Activated CD4-positive, alpha-beta T cell treated with anti-CD3 and anti-CD28 coated beads for 4 hours (primary cell): ENCODE data around the gene DPP6.
"Not testable (repeated sequence)": the region's sequence is repeated elsewhere in the genome, so short reads cannot be mapped to it uniquely, and the experiment has no call there.

ENCODE experiments used
- DNase-seq, 2 donors: peaks; one replicate each; pipeline ENCODE4 v3.0.0-alpha.2; 2020

DPP6 gene

GRCh38 chr7:154631162-154631561 is 579.0 kb downstream of the DPP6 start:
- DNase-seq = no peak

GRCh38 chr7:154633641-154634040 is 581.4 kb downstream of the DPP6 start:
- DNase-seq = no peak

DNA sequence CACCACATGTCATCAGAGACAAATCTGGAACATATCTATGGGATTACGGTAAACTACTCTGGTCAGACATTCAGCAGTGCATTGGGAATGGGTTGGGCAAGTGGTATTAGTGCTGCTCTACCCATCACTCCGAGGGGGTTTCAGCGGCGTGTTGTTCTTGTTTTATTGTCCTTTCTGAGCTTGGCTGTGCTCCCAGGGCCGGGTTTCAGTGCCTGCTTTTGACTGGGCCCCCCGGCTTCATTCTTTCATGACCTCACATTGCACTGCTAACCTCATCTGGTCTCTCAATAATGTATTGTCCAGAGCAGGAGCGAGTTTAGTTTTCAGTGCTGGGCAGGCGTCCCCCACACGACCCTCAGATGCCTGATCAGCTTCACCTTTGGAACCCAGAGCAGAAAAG is 586.1 kb downstream of the DPP6 start:
- DNase-seq = no peak

DNA sequence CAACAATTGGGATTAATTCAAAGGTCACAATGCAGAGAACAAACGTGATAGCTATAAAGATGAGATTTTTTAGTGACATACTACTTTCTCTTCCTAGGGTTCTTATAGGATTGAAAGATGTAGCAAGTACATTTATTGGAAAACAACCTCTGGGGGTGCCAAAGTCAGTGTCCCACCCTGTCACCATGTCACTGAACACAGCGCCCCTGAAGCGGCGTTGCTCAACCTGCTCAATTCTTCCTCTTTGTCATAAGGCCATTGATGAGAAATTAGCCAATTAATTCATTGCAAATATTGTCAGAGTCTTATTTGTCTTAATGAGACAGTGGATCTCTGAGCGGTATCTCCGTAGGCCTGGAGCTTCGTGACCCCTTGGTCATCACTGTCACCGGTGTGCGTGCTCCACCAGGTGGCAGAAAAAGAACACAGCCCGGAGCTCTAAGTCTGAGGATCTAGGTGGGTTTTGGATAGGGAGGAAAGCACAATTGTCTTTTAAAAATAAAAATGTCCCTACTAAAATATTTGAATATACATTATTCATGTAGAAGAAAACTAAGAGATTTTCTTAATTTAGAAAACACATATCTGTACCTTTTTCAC is 588.2 kb downstream of the DPP6 start:
- no peak for DNase-seq

- DNase-seq = no peak
Measured at GRCh38 chr7:154640917-154641316, 588.7 kb downstream of the DPP6 start.

DNA sequence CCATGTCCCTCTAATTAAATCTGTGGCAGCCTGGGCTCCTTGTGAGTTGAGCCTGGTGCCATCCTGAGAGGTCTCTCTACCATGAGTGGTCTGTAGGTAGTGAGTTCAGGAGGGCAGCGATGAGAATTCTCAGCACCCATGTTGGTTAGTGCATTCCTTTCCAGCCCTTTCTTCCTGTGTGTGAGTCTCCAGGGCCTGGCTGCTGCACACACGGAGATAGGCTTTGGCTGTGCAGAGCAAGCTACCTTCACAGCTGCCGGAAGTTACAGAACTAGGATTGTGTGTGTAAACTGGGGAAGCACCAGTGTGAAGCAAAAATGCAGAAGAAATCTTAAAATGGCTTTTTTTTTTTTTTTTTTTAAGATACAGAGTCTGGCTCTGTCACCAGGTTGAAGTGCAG is 592.2 kb downstream of the DPP6 start:
- no peak for DNase-seq

DNA sequence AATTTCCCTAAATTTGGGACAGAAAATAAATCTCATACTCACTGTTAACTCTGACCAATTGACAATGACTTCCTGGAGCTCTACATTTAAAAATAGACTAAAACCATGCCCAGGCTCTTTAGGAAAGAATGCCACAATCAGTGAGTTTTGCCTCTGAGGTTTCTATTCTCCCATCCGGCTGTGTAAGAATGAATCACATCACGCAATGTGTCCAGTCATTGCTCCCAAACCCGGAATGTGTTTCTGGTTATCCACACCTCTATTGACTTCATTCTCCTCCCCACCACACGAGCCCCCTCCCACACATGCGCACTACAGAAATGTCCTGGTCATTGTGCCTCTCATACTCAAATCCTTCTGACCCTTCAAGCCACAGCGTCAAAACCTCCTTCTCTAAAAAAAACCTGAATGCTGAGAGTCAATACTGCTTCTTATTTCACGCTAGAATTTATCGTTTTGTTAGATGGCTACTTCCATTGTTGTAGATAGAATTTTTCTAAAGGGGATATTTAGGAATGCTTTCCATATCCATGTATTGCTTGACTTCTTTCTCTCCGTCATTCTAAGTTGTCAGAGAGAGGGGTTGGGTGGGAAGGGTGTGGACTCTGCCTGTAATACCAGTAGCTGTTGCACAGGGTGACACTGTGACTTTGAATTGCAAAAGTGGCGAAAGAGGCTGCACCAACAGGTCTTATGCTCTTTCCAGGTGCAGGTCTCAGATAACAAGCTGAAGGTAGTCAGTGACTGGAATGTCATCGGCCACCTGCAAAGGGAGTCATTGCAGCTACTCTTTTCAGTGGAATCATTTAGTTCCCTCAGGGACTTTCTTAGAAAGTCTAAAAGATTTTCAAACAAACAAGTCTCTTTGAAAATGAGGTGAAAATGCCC is 594.2 kb downstream of the DPP6 start:
- no peak for DNase-seq

DNA sequence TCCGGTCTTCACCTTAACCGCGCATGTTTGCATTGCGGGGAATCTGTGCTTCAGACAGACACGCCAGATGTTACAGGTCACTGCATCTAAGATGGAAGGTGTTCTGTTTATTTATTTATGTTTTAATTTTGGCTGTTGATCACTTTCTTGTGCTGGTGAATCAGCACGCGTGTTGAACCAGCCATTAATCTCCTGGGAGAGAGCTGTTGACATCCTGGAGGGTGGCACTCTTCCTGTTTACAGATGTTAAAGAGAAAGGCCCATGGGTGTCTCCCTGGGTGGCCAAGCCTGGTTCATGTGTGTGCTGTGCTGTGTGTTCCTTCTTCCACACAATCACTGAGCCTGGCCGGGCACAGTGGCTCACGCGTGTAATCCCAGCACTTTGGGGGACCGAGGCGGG is 595.4 kb downstream of the DPP6 start:
- no peak for DNase-seq

DNA sequence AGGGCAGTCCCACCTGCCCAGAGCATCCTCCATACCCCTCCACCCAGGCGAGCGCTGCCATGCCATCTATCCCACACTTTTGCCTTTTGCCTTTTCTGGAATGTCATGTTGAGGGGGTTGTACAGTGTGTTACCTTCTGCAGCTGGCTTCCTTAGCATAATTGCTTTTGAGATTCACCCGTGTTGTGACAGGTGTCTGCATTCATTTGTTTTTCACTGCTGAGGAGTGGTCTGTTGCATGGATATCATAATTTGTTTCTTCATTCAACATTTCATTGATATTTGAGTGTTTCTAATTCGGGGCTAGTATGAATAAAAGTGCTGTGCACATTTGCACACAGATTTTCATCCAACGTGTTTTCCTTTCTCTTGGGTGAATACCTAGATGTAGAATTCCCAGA is 596.8 kb downstream of the DPP6 start:
- DNase-seq = no peak

DNA sequence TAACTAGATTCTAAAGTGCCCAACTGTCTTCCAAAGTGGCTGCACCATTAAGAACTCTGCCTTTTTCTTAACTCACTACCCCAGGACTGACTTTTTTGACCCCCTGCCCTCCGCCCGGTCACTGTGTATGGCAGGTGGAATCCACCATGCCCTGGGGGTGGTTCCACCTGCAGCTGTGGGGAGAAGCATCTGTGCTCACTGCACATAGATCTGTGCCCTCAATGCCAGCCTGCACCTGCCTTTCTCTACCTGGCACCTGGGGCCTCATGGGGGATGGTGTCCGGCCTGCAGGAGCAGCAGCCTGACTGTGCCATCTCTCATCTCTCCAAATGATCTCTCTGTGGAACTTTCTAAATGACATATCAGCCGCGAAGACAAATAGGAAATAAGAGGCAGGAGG is 597.2 kb downstream of the DPP6 start:
- no peak for DNase-seq

DNA sequence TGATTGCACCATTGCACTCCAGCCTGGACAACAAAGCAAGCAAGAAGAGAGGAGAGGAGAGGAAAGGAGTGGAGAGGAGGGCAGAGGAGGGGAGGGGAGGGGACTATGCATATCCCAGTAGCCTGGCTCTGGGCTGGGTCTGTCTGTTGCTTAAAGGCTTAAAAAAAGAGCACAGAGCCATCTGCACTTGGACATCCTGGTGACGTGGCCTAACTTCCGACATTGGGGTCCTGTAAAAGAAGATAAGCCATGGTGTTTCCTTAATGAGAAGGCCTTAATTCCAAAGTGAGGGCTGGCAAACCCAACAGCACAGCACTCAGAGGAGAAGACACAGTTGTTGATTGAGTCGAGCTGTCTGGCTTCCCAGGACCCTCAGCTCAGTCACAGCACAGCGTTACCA is 598.1 kb downstream of the DPP6 start:
- no peak for DNase-seq

DNA sequence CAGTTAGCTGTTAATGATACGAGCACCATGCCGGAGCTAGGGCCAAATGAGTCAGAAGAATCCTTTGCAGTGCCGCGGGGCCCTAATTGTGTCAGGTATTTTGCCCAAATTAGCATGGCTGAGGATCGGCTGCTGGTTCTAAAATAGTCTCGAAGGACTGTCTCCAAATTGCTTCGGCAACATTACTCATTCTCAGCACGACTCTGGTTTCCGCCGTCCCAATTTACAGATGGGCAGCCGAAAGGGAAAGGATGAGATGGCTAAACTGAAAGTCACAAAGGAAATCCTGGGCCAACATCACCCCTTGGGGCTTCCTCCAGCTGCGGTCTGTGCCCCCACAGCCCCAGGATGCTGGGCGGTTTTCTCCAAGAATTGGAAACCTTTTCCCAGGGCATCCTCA is 599.3 kb downstream of the DPP6 start:
- no peak for DNase-seq

GRCh38 chr7:154652564-154652963 is 600.4 kb downstream of the DPP6 start:
- no peak for DNase-seq

DNA sequence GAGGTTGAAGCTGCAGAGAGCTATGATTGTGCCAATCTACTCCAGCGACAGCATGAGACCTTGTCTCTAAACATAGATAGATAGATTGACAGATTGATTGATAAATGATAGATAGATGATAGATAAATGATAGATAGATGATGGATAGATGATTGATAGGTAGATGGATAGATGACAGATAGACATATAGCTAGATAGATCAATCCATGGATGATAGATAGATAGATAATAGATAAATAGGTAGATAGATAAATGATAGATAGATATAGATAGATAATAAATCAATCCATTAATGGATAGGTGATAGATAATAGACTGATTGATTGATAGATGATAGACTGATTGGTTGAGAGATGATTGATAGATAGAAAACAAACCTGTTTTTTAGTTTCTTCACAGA is 601.1 kb downstream of the DPP6 start:
- no peak for DNase-seq

DNA sequence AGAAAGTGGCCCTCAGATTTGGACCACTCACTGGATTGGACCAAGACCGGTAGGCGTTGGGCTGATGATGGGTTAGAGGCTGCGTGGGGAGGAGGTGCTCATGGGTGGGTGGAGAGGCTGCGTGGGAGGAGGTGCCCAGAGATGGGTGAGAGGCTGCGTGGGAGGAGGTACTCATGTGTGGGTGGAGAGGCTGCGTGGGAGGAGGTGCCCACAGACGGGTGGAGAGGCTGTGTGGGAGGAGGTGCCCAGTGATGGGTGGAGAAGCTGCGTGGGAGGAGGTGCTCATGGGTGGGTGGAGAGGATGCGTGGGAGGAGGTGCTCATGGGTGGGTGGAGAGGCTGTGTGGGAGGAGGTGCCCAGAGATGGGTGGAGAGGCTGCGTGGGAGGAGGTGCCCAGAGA is 604.4 kb downstream of the DPP6 start:
- no peak for DNase-seq

- no peak for DNase-seq
Measured at GRCh38 chr7:154666768-154667167, 614.6 kb downstream of the DPP6 start.

- no peak for DNase-seq
Measured at GRCh38 chr7:154672659-154673415, 620.6 kb downstream of the DPP6 start.

DNA sequence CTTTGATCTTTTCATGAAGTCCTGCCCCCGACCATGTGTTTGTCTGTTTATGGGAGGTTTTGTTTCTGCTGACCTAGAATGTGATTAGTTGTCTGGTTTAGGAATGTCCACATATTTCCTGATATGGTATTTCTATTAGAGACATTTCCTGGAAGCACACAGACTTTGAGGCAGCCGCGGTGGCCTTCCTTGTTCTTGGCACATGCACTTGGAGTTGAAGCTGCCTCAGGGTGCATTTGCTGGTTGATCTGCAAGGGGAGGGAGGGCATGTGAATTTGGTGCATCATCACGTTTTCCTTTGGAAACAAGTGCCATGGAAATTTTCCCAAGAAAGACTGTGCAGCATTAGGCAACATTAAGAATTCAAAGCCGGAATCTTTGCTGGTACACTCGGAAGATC is 622.0 kb downstream of the DPP6 start:
- DNase-seq = no peak

DNA sequence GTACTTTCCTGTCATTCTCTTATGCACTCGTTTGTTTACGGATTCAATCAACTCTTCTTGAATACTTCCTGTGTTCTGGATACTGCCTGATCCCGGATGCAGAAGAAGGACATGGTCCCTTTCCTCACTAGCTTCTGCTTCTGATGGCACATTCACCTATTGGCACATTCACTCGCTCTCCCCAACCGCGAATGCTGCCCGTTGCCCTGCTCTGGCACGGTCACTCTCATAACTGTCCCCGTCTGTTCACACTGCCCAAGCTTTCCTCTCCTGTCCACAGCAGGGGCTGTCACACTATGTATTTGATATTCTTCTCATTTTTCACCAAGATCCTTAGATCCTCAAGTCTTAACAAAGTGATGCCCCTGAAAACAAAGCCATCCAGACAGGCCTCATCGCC is 623.4 kb downstream of the DPP6 start:
- DNase-seq = no peak

DNA sequence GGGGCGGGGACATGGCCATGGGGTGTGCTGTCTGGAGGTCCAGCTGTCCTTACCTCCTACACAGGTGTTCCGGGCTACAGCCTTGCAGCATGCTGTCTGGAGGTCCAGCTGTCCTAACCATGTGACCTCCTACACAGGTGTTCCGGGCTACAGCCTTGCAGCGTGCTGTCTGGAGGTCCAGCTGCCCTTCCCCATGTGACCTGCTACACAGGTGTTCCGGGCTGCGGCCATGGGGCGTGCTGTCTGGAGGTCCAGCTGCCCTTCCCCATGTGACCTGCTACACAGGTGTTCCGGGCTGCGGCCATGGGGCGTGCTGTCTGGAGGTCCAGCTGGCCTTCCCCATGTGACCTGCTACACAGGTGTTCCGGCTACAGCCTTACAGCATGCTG is 623.8 kb downstream of the DPP6 start:
- not testable (repeated sequence) for DNase-seq

- DNase-seq = no peak
Measured at GRCh38 chr7:154676422-154677073, 624.4 kb downstream of the DPP6 start.

DNA sequence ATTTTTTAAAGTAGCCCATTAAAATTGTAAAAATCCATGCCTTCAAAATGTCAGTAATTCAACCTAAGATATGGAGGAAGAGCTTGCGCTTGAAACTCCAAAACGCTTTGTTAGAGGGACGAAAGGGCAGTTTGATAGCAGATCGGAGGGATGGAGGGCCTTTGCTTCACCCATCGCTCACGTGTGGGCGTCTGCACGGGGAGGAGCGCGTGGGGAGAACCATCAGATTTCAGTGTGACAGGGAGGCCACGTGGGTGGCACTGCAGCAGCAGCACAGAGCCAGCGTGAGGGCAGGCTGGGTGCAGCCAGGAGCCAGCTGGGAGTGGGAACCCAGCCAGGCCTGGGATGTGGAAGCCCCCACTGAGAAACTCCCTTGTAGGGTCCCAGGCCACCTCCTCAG is 625.3 kb downstream of the DPP6 start:
- DNase-seq = no peak

DNA sequence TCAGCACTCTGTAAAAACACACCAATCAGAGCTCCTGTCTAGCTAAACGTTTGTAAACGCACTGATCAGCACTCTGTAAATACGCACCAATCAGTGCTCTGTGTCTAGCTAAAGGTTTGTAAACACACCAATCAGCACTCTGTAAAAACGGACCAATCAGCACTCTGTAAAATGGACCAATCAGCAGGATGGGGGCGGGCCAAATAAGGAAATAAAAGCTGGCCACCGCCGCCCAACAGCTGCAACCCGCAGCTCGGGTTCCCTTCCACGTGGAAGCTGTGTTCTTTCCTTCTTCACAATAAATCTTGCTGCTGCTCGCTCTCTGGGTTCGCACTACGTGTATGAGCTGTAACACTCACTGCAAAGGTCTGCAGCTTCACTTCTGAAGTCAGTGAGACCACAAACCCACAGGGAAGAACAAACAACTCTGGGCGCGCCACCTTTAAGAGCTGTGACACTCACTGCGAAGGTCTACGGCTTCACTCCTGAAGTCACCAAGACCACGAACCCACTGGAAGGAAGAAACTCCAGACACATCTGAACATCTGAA is 625.9 kb downstream of the DPP6 start:
- not testable (repeated sequence) for DNase-seq
